A673 (cell line): Measurements from ENCODE around the gene SIGLEC10. TPM values are rescaled to one million over a fixed set of nuclear protein-coding genes. Genes with fewer than 3 reads are reported as not detected.

Source experiments
- BruUV-seq: library from RNA; stranded (reverse); fragments of 400-500 nt; replicated peaks from 2 replicates; lab custom pipeline; 2021; lab: Mats Ljungman, UMichigan
- CTCF ChIA-PET: fragments of 300-600 bp; sonication (Branson Sonifier 250); formaldehyde crosslinking; loops from one replicate; lab custom pipeline; 2022; ENCODE audit warnings: antibody characterized with exemption; lab: Charles Lee
- POLR2A ChIA-PET: fragments of 300-600 bp; sonication (Branson Sonifier 250); formaldehyde crosslinking; loops from one replicate; lab custom pipeline; 2022; ENCODE audit warnings: antibody characterized with exemption; ENCODE audit not compliant: low non-redundant PET; lab: Charles Lee
- DNase-seq: peaks from one replicate; pipeline ENCODE4 v3.0.0-alpha.2; 2015; ENCODE audit warnings: low spot score
- H3K27ac ChIP-seq: fragments of 200-600 bp; sonication (generic); 2 replicates; pipeline ENCODE4 v1.5.1; 2016; ENCODE audit warnings: mixed run types, low read depth, mild to moderate bottlenecking, mixed read lengths, antibody characterized with exemption, low read length; ENCODE audit not compliant: poor library complexity, severe bottlenecking
- H3K27me3 ChIP-seq: fragments of 200-600 bp; sonication (generic); replicated peaks from 2 replicates; pipeline ENCODE4 v1.6.1; 2017; ENCODE audit warnings: mixed run types, low read depth, mild to moderate bottlenecking, mixed read lengths, antibody characterized with exemption, low read length; ENCODE audit not compliant: insufficient read depth, poor library complexity
- H3K36me3 ChIP-seq: fragments of 200-600 bp; sonication (generic); 2 replicates; pipeline ENCODE4 v1.6.1; 2016; ENCODE audit warnings: mixed run types, mild to moderate bottlenecking, mixed read lengths, antibody characterized with exemption, low read length; ENCODE audit not compliant: insufficient read depth, poor library complexity, severe bottlenecking
- H3K4me1 ChIP-seq: fragments of 200-600 bp; sonication (generic); 2 replicates; pipeline ENCODE4 v1.6.1; 2017; ENCODE audit warnings: mixed run types, mild to moderate bottlenecking, mixed read lengths, antibody characterized with exemption, low read length; ENCODE audit not compliant: insufficient read depth, poor library complexity, severe bottlenecking
- H3K4me3 ChIP-seq: fragments of 200-600 bp; sonication (generic); 2 replicates; pipeline ENCODE4 v1.5.1; 2016; ENCODE audit warnings: low read depth, mixed run types, mild to moderate bottlenecking, mixed read lengths, low read length; ENCODE audit not compliant: poor library complexity, severe bottlenecking
- H3K9me3 ChIP-seq: fragments of 200-600 bp; sonication (generic); 2 replicates; pipeline ENCODE4 v1.6.1; 2016; ENCODE audit warnings: mixed run types, low read depth, mild to moderate bottlenecking, mixed read lengths, antibody characterized with exemption, low read length; ENCODE audit not compliant: poor library complexity, severe bottlenecking
- EZH2 ChIP-seq: fragments of 200-600 bp; sonication (generic); IDR thresholded peaks from 2 replicates; pipeline ENCODE4 v1.6.1; 2017; ENCODE audit warnings: borderline replicate concordance, low read depth, mild to moderate bottlenecking, mixed read lengths, antibody characterized with exemption, low read length; ENCODE audit not compliant: poor library complexity, severe bottlenecking
- intact Hi-C: fragments of 100-400 bp; cut with micrococcal nuclease; formaldehyde crosslinking; loops from one replicate; pipeline ENCODE4 v1.10.0; 2022; ENCODE audit not compliant: unreplicated experiment
- total RNA-seq: library from RNA; stranded (reverse); gene quantifications from 2 replicates; pipeline ENCODE4 v1.2.3, GENCODE V29; 2021
- TF ChIP-seq, protein P1 (sequence below): fragments of 300-800, 200-600 bp; sonication (generic); conservative IDR thresholded peaks from 2 replicates; pipeline ENCODE4 v1.5.1; 2017; ENCODE audit warnings: low read depth, mild to moderate bottlenecking, antibody characterized with exemption, low read length, moderate library complexity, mixed read lengths

Gene SIGLEC10
- total RNA-seq, 1 experiment from 2014 or later = not detected

DNA sequence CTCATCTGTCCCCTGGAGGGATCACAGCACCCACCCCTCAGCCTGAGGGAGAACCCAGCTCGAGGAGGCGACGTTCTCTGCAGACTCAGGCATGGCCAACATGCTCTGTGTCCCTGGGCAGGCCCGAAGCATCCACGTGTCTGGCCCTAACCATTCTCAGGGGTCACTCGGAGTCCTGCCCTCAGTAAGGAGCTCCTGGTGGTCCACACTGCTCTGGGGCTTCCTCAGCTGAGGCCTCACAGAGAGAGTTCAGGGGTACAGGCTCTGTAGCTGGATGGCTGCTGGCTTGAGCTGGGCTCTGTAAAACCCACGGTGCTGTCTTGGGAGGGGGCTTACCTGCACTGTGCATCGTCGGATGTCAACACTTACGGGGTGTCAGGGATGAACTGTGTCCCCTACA, 45.2 kb upstream of the SIGLEC10 start:
- Histone ChIP-seq H3K9me3 (no peaks in the 10 kb centered on the region), H3K36me3 (no peaks in the 10 kb centered on the region), H3K4me1 (no peaks in the 10 kb centered on the region), H3K27ac (no peak overlapping the region), H3K4me3 (no peak overlapping the region), H3K27me3 (peaks cover 60% of the 10 kb centered on the region)
- ChIA-PET CTCF (interaction anchor here (0.5 kb wide), 1 partner anchor 66 kb away, joined by 7 read pairs; no protein-coding TSS in a partner anchor), POLR2A (no interaction called here)
- TF ChIP-seq, protein P1, sequence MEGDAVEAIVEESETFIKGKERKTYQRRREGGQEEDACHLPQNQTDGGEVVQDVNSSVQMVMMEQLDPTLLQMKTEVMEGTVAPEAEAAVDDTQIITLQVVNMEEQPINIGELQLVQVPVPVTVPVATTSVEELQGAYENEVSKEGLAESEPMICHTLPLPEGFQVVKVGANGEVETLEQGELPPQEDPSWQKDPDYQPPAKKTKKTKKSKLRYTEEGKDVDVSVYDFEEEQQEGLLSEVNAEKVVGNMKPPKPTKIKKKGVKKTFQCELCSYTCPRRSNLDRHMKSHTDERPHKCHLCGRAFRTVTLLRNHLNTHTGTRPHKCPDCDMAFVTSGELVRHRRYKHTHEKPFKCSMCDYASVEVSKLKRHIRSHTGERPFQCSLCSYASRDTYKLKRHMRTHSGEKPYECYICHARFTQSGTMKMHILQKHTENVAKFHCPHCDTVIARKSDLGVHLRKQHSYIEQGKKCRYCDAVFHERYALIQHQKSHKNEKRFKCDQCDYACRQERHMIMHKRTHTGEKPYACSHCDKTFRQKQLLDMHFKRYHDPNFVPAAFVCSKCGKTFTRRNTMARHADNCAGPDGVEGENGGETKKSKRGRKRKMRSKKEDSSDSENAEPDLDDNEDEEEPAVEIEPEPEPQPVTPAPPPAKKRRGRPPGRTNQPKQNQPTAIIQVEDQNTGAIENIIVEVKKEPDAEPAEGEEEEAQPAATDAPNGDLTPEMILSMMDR = no peak
- no peak for TF ChIP-seq EZH2
- intact Hi-C loops = no loop called here
- no TSS peak for BruUV-seq
- DNase-seq = no peak

DNA sequence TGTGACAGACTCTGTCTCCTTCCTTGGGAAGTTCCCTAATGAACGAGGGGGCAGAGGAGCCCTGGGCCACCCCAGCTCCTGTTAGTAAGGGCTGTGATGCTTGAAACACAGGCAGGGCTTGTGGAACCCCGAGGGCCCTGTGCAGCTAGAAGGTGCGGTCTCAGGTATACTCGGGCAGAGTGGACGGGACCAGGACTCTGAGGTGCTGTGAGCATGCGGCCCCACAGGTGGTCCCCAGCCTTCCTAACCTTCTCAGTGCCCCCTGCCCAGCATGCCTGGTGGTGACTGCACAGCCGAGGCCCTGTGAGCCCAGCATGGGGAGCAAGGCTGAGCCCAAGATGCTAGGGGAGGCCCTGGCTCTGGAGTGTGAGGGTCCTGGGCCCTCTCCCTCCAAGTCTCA, 44.8 kb upstream of the SIGLEC10 start:
- Histone ChIP-seq H3K4me3 (no peak overlapping the region), H3K4me1 (no peaks in the 10 kb centered on the region), H3K27me3 (peaks cover 56% of the 10 kb centered on the region), H3K9me3 (no peaks in the 10 kb centered on the region), H3K27ac (no peak overlapping the region), H3K36me3 (no peaks in the 10 kb centered on the region)
- TF ChIP-seq, protein P1 = no peak
- TF ChIP-seq EZH2 = no peak
- POLR2A ChIA-PET = no interaction called here
- BruUV-seq = no TSS peak
- intact Hi-C loops = no loop called here
- DNase-seq = no peak
- CTCF ChIA-PET = interaction anchor here (0.5 kb wide), 1 partner anchor 66 kb away, joined by 7 read pairs; no protein-coding TSS in a partner anchor

- no peaks in the 10 kb centered on the region for H3K36me3 ChIP-seq
- DNase-seq = no peak
- intact Hi-C loops = no loop called here
- TF ChIP-seq, protein P1 = no peak
- TF ChIP-seq EZH2 = no peak
- no TSS peak for BruUV-seq
- H3K27ac ChIP-seq = no peak overlapping the region
- CTCF ChIA-PET = no interaction called here
- H3K27me3 ChIP-seq = peaks cover 50% of the 10 kb centered on the region
- H3K4me3 ChIP-seq = no peak overlapping the region
- POLR2A ChIA-PET = no interaction called here
- no peaks in the 10 kb centered on the region for H3K4me1 ChIP-seq
- H3K9me3 ChIP-seq = no peaks in the 10 kb centered on the region
These were observed 44.3 kb upstream of the SIGLEC10 start for GRCh38 chr19:51461723-51462161.
